HG03521 (cell line): ENCODE measurements around the gene MTX1.
A peak's percentile ranks its signal among the peaks of the same experiment; 100 is the strongest.
"Not testable (repeated sequence)": the region's sequence is repeated elsewhere in the genome, so short reads cannot be mapped to it uniquely, and the experiment has no call there.

Experiments used
- ATAC-seq: cut with Tn5 transposase; IDR thresholded peaks from one replicate; pipeline ENCODE4 v1.9.1; 2021; ENCODE audit warnings: mild to moderate bottlenecking, moderate library complexity; ENCODE audit not compliant: unreplicated experiment

Gene MTX1, protein sequence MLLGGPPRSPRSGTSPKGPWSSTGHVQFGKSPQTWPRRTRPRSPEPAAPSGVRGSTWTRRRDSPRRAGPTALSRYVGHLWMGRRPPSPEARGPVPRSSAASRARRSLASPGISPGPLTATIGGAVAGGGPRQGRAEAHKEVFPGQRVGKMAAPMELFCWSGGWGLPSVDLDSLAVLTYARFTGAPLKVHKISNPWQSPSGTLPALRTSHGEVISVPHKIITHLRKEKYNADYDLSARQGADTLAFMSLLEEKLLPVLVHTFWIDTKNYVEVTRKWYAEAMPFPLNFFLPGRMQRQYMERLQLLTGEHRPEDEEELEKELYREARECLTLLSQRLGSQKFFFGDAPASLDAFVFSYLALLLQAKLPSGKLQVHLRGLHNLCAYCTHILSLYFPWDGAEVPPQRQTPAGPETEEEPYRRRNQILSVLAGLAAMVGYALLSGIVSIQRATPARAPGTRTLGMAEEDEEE

DNA sequence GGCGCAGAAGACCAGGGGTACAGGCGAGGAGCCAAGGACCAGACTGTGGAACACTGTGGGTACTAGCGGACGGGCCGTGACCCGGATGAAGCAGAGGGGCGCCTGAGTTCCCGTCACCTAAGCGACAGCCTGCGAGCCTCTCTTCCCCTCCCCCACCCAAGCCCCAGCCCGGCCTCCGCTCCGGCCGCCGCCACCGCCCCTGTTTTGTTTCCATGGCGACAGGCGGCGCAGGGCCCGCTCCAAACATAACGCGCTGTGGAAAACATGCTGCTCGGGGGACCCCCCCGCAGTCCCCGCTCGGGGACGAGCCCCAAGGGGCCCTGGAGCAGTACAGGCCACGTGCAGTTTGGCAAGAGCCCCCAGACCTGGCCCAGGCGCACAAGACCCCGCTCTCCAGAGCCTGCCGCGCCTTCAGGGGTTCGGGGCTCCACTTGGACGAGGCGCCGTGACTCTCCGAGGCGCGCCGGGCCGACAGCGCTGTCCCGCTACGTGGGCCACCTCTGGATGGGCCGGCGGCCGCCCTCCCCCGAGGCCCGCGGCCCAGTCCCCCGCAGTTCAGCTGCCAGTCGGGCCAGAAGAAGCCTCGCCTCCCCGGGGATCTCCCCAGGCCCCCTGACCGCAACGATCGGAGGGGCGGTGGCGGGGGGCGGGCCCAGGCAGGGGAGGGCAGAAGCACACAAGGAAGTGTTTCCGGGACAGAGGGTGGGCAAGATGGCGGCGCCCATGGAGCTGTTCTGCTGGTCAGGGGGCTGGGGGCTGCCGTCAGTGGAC, at the start of gene MTX1:
TSS of gene MTX1 (plus strand) at position 155 of the 771 bp plus-strand sequence. CDS start at position 265, 110 bp downstream.
- ATAC-seq, result peak; percentile 69

DNA sequence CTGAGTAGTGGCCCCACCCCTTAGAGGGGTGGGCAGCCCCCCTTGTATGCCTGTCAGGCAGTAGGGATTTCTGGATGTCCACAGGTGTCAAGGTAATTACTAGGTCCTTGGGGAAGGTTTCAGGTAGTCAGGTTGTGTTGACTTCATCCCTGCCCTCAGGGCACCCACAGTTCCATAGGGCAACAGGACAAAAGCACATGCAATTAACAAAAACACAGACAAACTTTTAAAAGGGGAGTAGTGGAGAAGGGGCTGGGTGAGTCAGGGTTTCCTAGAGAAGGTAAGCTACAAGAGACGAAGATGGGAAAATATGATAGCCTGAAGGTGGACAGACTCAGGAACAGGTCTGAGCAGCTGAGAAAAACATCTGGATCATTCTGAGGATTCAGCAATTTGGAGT, 49.5 kb upstream of the MTX1 start:
- ATAC-seq, result no peak

DNA sequence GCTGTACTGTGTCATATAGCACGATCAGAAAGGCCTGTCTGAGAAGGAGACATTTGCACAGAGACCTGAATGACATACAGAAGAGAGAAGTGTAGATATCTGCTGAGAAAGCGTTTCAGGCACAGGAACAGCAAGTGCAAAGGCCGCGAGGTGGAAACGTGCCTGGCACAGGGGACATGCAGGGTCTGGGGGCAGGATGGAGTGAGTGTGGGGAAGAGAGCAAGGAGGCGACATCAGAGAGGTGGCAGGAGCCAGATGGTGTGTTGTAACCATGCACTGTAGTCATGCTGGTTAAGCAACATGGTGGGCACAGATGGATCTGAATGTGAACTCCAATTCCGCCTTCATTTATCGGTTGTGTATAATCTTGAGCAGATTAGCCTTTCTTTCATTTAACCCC, 48.4 kb upstream of the MTX1 start:
- ATAC-seq, result no peak

DNA sequence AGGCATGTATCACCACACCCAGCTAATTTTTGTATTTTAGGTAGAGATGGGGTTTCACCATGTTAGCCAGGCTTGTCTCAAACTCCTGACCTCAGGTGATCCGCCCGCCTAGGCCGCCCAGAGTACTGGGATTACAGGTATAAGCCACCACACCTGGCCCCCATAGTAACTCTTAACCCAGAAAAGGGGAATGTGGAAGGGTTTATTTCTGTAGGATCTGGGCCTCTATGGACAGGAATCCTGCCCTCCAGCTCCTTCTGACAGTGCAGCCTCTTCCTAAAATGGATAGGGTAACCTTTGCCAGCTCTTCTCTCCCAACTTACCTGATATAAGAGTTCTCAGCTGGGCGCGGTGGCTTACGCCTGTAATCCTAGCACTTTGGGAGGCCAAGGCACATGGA, 45.9 kb upstream of the MTX1 start:
- not testable (repeated sequence) for ATAC-seq

DNA sequence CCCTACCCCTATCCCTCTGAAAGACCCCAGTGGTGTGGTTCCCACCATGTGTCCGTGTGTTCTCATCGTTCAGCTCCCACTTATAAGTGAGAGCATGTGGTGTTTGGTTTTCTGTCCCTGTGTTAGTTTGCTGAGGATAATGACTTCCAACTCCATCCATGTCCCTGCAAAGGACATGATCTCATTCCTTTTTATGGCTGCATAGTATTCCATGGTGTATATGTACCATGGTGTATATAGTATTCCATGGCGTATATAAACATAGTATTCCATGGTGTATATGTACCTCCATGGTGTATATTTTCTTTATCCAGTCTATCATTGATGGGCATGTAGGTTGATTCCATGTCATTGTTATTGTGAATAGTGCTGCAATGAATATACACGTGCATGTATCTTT, 44.7 kb upstream of the MTX1 start:
- not testable (repeated sequence) for ATAC-seq

DNA sequence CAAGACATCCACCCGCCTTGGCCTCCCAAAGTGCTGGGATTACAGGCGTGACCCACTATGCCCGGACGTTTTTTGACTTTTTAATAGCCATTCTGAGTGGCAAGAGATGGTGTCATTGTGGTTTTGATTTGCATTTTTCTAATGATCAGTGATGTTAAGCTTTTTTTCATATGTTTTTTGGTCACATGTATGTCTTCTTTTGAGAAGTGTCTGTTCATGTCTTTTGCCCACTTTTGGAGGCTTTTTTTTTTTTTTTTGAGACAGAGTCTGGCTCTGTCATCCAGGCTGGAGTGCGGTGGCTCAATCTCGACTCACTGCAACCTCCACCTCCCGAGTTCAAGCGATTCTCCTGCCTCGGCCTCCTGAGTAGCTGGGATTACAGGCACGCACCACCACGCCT, 43.9 kb upstream of the MTX1 start:
- not testable (repeated sequence) for ATAC-seq

DNA sequence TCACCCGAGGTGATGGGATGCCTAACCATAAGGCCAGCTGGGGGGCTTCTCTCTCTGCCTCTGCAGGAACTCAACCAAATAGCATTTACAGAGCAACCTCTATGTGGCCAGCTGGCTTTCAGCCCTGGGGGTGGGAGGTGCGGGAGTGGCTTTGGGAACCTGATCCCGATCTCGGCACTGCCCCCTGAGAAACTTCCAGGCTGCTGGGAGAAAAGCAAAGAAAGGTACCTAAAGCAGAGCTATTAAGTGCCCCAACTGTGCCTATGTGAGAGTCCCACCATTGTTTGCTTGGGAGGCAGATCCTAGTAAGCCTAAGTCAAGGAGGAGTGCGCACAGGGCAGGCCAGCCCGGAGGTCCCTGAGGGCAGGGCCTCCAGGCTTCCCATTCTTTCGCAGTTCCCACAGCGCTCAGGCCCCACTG, 42.4 kb upstream of the MTX1 start:
- no peak for ATAC-seq

DNA sequence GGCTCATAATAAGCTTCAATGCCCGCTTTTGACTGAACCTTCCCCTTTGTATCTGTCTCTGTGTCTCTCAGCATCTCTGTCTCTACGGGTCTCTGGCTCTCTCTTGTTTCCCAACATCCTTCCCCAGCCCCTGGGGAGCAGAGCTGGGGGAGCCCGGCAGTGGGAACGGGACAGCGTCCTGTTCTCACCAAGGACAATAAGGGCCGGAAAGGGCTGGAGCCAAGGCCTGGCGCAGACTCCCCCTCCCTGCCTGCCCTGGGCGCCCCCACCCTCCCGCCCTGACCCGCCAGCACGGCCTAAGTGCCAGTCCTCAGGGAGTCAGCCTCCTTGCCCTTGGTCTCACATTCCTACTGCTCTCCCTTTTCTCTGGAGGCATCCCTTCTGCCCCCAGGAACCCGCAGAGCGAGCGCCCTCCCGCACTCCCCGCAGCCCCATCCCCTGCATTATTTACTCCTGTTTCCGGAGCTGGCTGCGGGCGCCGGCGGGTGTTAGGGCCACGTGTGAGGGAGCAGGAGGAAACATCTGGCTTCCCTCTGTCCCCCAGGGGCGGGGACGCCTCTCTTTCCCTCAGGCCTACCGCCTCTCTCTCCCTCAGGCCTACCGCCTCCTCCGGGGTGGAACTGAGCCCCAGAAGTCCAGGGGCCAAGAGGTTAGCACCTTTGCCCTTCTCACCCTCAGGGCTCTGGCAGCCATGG, 41.9 kb upstream of the MTX1 start:
- ATAC-seq, result no peak

DNA sequence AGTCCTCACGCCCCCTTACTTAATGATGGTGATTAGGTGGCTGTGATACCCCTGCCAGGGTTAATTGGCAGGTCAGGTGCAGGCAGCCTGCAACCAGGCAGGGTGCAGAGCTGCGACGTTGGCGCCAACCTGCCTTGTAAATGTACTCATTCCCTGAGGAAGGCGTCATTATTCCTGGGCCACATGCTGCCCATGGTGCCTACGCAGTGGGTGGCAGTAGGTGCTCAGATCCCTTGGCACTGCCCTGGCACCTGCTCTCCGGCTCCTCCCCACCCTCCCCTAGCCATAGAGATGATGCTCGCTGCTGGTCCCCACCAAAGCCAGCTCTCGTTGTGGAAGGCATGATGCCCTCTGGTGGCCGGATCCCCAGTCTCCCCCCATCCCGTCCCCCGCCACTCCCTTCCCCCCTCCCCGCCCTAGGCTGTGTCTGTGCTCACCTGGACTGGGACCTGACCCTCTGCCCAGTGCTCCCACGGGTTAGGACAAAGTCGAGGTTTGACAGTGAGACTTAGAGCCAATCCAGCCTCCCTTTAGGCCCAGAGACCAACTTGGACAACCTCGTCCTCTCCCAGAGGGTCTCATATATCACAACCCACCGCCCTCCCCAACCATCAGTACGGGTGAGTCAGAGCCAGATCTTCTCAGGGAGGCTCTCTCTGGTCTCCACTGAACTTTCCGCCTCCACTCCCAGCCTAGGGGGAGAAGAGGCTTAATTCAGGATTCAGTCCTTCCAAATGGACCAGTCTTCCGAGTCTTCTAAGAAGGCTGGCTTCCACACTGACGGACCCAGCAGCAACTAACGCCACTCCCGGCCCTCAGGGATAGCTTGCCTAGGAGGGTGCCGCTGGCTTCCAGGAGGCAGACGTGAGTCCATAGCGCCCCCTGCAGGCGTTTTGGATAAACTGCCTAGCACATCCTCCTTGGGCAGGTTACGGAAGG, 41.1 kb upstream of the MTX1 start:
- ATAC-seq, result no peak

DNA sequence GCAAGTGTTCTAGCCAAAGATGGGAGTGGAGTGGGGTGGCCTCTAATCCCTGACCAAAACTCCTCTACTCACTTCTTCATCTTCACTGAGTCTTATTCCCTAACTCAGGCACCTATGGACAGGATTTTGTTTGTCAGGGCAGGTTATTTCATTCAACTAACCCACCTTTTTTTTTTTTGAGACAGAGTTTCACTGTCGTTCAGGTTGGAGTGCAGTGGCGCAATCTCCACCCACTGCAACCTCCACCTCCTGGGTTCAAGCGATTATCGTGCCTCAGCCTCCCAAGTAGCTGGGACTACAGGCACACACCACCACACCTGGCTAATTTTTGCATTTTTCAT, 40.4 kb upstream of the MTX1 start:
- not testable (repeated sequence) for ATAC-seq

DNA sequence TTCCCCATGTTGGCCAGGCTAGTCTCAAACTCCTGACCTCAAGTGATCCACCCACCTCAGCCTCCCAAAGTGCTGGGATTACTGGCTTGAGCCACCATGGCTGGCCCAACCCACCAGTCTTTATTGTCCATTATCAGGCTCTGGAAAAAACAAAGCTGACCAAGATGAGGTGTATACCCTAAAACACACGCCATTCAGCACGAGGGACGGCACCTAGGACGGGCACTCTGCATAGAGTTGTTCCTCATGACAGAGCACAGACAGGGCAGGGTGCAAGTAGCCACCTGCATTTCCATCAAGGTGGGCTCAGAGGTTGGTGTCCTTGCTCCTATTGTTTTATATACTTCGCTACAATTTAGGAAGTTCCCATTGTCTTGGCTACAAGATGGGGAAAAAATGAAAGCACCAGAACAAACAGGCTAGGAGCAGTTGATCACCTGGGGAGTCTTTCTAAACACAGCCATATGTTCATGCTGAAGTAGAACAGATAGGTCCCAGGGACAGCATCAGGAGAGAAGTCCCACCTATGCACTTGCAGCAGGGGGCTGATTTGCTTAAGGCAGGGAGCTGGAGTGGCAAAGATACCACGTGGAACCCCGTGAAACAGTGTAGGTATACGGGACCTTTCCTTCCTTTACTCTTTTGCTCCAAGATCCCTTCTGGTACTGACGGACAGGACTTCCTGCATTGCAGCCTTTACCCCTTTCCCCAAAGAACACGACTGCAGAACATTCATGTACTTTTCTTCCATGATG, 39.9 kb upstream of the MTX1 start:
- no peak for ATAC-seq

DNA sequence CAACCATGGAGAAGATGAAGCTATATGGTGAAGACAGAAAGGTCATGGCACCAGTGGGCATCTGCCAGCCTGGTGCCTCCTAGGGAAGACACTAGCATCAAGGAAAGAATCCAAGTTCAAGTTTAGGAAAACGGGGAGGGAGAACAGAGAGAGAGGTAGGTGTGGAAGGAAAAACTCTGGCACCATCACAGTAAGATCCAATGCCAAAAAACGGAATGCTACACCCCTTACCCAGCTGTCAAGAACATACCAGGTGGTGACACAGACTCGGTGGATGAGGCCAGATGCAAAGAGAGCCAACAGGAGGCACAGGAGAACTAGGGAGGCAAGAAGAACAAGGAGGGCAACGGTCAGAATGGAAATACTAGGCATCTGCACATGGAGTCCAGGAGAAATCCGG, 39.0 kb upstream of the MTX1 start:
- no peak for ATAC-seq

DNA sequence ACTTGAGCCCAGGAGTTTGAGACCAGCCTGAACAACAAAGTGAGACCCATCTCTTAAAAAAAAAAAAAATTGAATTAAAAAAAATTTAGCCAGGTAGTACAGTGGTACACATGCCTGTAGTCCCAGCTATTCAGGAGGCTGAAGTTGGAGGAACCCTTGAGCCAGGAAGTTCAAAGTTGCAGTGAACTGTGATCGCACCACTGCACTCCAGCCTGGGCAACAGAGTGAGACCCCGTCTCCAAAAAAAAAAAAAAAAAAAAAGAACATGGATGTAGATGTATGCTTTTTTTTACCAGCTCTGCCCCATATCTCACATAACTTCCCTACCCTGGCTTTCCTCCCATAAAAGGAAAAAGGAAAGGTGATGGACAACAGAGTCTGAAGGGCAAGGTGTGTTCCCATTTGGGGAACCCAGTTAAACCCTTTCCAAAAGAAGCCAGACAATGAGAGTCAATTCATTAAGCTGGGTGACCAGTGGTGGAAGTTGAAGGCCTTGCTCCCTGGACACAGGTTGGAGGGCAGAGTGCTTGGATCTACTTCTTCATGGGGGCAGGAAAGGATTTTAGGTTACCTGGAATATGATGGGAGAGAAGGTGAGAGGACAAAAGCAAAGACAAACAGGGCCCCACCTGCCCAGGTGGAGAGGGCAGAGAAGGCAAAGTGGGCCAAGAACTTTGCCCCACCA, 38.3 kb upstream of the MTX1 start:
- no peak for ATAC-seq

DNA sequence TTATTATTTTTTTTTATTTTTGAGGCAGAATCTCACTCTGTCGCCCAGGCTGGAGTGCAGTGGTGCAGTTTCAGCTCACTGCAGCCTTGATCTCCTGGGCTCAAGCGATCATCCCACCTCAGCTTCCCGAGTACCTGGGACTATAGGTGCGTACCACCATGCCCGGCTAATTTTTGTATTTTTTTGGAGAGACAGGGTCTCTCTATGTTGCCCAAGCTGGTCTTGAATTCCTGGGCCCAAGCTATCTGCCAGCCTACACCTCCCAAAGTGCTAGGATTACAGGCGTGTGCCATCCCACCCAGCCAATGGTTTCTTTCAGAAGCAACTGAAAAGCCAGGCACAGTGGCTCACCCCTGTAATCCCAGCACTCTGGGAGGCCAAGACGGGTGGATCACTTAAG, 37.7 kb upstream of the MTX1 start:
- no peak for ATAC-seq

DNA sequence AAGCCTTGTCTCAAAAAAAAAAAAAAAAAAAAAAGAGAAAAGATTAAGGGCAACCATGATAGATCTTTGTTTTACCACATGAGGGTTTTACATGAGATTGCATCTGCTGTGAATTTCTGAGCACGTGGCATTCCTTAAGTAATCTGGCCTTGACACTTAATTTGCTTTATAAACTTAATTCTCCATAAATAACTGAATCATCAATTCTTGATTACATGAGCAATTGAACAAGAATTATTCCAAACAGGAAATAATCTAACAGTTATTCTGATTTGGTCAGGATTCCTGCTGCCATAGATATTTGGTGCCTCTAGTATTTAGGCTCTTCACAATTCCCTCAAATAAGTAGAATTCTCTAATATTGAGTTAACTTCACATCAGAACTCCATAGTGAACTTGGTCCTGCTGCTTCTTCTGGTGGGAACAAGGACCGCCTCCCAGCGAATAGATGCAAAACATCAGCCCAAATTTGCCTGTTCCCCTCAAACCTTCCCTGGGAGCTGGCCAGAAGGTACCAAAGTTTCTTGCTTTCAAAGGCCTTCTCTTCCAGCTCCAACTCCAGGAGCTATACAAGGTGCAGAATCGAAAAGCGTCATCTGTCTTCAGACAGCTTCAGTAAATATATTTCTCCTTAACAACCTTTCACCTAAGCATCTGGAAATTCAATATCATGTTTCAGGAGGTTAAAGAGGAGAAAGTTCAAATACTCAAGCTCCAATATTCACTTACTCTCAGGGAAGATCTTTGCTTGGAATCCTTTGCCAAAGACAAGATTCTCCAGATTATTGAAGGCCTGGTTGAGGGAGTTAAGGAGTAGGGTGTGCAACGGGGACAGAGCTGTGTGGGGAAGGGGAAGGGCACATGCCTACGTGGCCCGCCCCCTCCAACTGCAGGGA, 36.4 kb upstream of the MTX1 start:
- ATAC-seq, result no peak

DNA sequence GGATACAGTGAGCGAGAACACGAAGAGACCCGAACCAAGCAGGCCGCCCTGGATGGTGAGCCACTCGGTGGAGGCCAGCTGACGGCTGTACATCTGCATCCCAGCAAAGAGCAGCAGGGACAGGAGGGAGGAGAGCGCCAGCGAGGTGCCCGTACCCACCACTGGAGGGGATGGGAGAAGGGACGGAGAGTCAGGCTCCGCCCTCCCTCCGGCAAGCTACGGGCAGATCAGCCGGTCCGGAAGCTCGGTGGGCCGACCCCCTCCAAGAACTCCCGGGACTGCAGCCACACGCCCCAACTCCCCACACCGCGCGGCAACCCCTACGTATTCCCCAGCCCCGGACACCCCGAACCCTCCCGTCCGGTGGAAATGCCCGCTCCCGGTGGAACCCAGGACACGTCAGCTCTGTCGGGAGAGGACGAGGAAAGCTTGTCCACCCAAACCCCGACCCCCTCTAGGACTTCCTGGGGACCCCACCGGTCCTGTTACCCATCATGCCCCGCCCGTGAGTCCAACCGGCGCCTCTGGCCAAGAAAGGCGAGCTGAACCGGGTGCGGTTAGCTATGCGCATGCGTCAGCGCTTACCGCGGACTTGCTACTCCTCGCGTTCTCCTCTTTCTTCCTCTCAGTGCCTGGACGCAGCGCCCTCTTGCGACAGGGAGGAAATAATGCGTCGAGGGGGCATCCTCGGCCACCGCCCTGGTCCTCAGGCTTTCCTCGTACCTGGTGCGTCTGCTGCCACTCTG, 35.6 kb upstream of the MTX1 start, which contains the start of gene KRTCAP2:
TSS of gene KRTCAP2 (minus strand) at position 573 of the 746 bp plus-strand sequence. CDS start at position 493, 80 bp downstream.
- ATAC-seq, result peak; percentile 71
